MCF 10A (cell line): ENCODE results near the gene IPO9. TPM values are rescaled to one million over a fixed set of nuclear protein-coding genes. Genes with fewer than 3 reads are reported as not detected.

Source experiments
- BruUV-seq: library from RNA; stranded (reverse); fragments of 400-500 nt; replicated peaks from 2 replicates; lab custom pipeline; 2021; lab: Mats Ljungman, UMichigan
- CTCF ChIA-PET: fragments of 300-600 bp; sonication (Branson Sonifier 250); formaldehyde crosslinking; extraction: SDS; loops from one replicate; lab custom pipeline; 2021; ENCODE audit warnings: antibody characterized with exemption, inconsistent platforms; lab: Yijun Ruan, JAX
- POLR2A ChIA-PET: fragments of 300-600, 350-650 bp; sonication (Branson Sonifier 250); formaldehyde crosslinking; extraction: SDS; loops from one replicate; lab custom pipeline; 2020; ENCODE audit warnings: antibody characterized with exemption, inconsistent platforms; lab: Yijun Ruan, JAX
- DNase-seq: peaks from one replicate; pipeline ENCODE4 v3.0.0-alpha.2; 2018; ENCODE audit not compliant: unreplicated experiment
- H3K27ac Mint-ChIP-seq: one replicate; pipeline ENCODE4 v1.8.0; 2022; ENCODE audit warnings: mild to moderate bottlenecking, low read depth, mixed read lengths; ENCODE audit not compliant: unreplicated experiment
- H3K27me3 Mint-ChIP-seq: one replicate; pipeline ENCODE4 v1.8.0; 2022; ENCODE audit warnings: mixed read lengths; ENCODE audit not compliant: insufficient read depth, unreplicated experiment
- H3K36me3 Mint-ChIP-seq: one replicate; pipeline ENCODE4 v1.8.0; 2022; ENCODE audit warnings: mild to moderate bottlenecking, moderate library complexity, mixed read lengths; ENCODE audit not compliant: insufficient read depth, unreplicated experiment
- H3K4me1 Mint-ChIP-seq: one replicate; pipeline ENCODE4 v1.8.0; 2022; ENCODE audit warnings: mixed read lengths; ENCODE audit not compliant: insufficient read depth, unreplicated experiment
- H3K4me3 Mint-ChIP-seq: one replicate; pipeline ENCODE4 v1.8.0; 2022; ENCODE audit warnings: mild to moderate bottlenecking, moderate library complexity, mixed read lengths; ENCODE audit not compliant: unreplicated experiment
- H3K9me3 Mint-ChIP-seq: one replicate; pipeline ENCODE4 v1.8.0; 2022; ENCODE audit warnings: mixed read lengths; ENCODE audit not compliant: unreplicated experiment
- CTCF ChIP-seq: fragments of 200-600 bp; IDR thresholded peaks from one replicate; pipeline ENCODE4 v1.8.0; 2022; ENCODE audit warnings: antibody characterized with exemption, mild to moderate bottlenecking; ENCODE audit not compliant: unreplicated experiment
- intact Hi-C: fragments of 100-400 bp; cut with micrococcal nuclease; formaldehyde crosslinking; loops from 2 replicates; pipeline ENCODE4 v1.14.1; 2022
- total RNA-seq: library from RNA; stranded (reverse); gene quantifications from 2 replicates; pipeline ENCODE4 v1.2.3, GENCODE V29; 2022

The IPO9 gene
- total RNA-seq, 1 experiment from 2014 or later = 117 TPM

- Mint-ChIP-seq H3K9me3 (no peaks in the 10 kb centered on the region), H3K4me1 (peaks cover 38% of the 10 kb centered on the region), H3K4me3 (no peak overlapping the region), H3K27ac (peak overlapping the region; percentile 10), H3K36me3 (peaks cover 66% of the 10 kb centered on the region), H3K27me3 (no peaks in the 10 kb centered on the region)
- CTCF ChIA-PET = interaction anchor here (0.7 to 43.4 kb wide), 19 partner anchors 7 to 616 kb away, joined by 3 to 1744 read pairs (median 5); partner anchors contain the start of gene IPO9
- BruUV-seq = no TSS peak
- POLR2A ChIA-PET = interaction anchor here (0.6 to 9.8 kb wide), 5 partner anchors 20 to 229 kb away, joined by 3 to 168 read pairs (median 3); no protein-coding TSS in a partner anchor
- intact Hi-C loops = no loop called here
- peak; percentile 50 for DNase-seq
- no peak for TF ChIP-seq CTCF
Observed at GRCh38 chr1:201790261-201790660, 38.7 kb upstream of the IPO9 start.

- BruUV-seq = no TSS peak
- Mint-ChIP-seq H3K4me3 (no peak overlapping the region), H3K4me1 (peaks cover 35% of the 10 kb centered on the region), H3K27ac (no peak overlapping the region), H3K36me3 (peaks cover 66% of the 10 kb centered on the region), H3K27me3 (no peaks in the 10 kb centered on the region), H3K9me3 (no peaks in the 10 kb centered on the region)
- DNase-seq = no peak
- ChIA-PET CTCF (interaction anchor here (0.6 to 43.4 kb wide), 28 partner anchors 8 to 617 kb away, joined by 3 to 1744 read pairs (median 4); partner anchors contain the start of gene IPO9), POLR2A (interaction anchor here (0.8 to 9.8 kb wide), 5 partner anchors 21 to 230 kb away, joined by 3 to 168 read pairs (median 5); no protein-coding TSS in a partner anchor)
- TF ChIP-seq CTCF = no peak
- intact Hi-C loops = no loop called here
Observed at GRCh38 chr1:201791051-201791778, 37.7 kb upstream of the IPO9 start.

GRCh38 chr1:201791779-201792173, 37.2 kb upstream of the IPO9 start:
- Mint-ChIP-seq H3K4me3 (no peak overlapping the region), H3K27ac (no peak overlapping the region), H3K27me3 (no peaks in the 10 kb centered on the region), H3K9me3 (no peaks in the 10 kb centered on the region), H3K36me3 (peaks cover 66% of the 10 kb centered on the region), H3K4me1 (peaks cover 32% of the 10 kb centered on the region)
- peak; percentile 44 for DNase-seq
- intact Hi-C loops = loop anchor here (2.0 kb wide), 1 partner anchor 141 kb away; no protein-coding TSS in a partner anchor
- ChIA-PET CTCF (interaction anchor here (0.6 to 43.4 kb wide), 24 partner anchors 8 to 401 kb away, joined by 3 to 1744 read pairs (median 4); no protein-coding TSS in a partner anchor), POLR2A (interaction anchor here (0.8 to 9.8 kb wide), 3 partner anchors 50 to 81 kb away, joined by 4 to 168 read pairs (median 5); no protein-coding TSS in a partner anchor)
- no TSS peak for BruUV-seq
- TF ChIP-seq CTCF = no peak
